Umbilical cord (tissue), 2 donors: Measurements from ENCODE around the gene FBXO2. TPM values are rescaled to one million over a fixed set of nuclear protein-coding genes. Genes with fewer than 3 reads are reported as not detected.

Experiments
- DNase-seq: peaks from one replicate; pipeline ENCODE4 v3.0.0-alpha.2; 2015; ENCODE audit warnings: low spot score
- total RNA-seq: library from RNA; depleted of rRNA; stranded (reverse); fragments of >200 nt; gene quantifications from one replicate; pipeline ENCODE4 v1.2.3, GENCODE V29; 2014; ENCODE audit warnings: low replicate concordance; ENCODE audit not compliant: insufficient read depth

FBXO2 gene, protein sequence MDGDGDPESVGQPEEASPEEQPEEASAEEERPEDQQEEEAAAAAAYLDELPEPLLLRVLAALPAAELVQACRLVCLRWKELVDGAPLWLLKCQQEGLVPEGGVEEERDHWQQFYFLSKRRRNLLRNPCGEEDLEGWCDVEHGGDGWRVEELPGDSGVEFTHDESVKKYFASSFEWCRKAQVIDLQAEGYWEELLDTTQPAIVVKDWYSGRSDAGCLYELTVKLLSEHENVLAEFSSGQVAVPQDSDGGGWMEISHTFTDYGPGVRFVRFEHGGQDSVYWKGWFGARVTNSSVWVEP
- 4.1 TPM for total RNA-seq

DNA sequence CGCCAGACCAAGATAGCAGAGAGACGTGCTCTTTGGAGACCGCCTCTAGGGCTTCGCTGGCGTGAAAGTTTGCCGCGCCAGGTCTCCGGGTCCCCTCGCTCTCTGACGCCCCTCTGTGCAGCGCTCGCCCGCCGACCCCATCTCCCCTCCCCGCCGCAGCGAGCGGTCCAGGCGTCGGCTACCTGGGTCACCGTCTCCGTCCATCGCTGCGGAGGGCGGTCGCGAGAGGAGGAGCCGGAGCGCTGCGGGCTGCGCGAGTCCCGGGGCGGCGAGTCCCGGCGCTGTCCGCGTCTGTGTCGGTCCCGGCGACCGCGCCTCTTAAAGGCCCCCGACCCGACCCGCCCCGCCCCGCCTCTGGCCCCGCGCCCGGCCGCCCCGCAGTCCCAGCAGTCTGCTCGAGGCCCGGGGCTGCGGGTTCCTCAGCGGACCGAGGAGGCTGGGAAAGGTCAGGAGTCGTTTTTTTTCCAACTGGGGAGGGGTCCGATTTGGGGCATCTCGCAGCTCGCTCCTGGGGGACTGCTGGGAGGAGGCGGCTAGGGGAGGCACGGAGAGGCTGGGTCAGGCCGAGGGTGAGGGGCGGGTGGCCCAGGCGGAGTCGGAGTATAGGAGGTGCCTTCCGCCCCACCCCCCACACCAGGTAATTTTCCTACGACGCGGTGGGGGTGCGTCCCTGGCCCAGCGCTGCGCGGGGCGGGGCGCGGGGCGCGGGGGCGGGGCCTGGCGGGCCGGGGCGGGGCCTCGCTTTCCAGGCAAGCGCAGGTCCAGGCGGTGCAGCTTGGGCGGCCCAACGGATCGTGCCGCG, at the start of gene FBXO2, which contains the start of gene FBXO44:
Gene FBXO2 (minus strand): TSS at position 293 of the 802 bp plus-strand sequence. CDS start 89 bp downstream, at position 204.
Gene FBXO44 (plus strand): TSS at position 741 of the 802 bp plus-strand sequence. CDS start 959 bp downstream, outside the sequence.
- DNase-seq = no peak

DNA sequence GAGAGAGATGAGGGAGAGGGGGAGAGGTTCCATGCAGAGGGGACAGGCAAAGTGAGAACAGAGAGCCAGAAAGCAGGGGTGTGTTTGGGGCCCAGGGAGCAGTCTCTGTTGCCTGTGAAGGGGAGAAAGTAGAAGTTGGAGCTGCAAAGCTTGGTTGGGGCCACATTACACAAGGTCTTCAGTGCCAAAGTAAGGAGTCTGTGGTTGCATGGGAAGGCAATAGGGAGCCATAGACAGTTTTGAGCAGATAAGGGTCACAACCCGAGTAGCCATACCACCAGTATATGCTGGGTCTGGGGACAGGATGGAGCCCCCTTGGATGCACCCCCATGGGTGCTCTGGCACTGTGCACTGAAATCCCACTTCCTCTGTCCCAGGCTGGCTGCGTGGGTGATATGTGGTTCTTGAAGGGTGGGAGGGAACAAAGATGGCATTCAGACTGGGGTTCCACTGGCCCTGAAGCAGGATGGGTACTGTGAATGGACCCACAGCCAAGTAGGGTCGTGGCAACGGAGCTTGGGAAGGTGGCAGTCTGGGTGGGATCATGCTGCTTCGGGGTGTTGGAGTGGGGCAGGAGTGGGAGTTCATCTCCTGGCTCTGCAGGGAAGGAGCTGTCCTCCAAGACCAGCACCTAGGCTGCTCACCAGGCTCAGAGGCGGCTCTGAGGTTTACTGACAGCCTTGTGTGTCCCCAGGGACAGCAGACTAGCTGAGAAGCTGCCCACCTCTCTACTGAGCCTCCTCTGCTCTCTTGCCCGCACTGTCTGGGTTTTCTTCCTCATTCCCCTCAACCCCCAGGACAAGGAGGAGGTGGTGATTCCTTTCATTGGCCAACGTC, 49.3 kb upstream of the FBXO2 start:
- DNase-seq = no peak

DNA sequence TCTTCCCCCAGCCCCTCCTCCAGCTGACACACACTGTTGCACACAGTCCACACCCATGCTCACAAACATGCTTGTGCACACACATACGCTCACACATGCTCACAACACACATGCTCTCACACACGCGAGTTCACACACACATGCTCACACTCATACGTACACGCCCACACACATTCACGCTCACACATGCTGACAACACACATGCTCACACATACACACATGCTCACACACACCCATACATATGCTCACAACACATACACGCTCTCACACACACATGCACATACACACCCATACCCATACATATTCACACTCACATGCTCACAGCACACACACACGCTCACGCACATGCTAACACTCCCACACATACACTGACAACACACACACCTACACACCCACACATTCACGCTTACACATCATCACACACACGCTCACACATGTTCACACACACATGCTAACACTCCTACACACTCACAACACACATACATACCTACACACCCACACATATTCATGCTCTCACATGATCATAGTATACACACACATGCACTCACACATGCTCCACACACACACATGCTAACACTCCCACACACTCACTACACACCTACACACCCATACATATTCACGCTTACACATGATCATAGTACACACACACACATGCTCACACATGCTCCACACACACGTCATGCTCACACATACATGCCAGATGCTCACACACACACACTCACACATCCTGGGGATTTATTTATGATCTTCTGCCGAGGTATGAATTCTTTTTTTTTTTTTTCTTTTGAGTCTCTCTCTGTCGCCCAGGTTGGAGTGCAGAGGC, 48.0 kb upstream of the FBXO2 start:
- DNase-seq = no peak

DNA sequence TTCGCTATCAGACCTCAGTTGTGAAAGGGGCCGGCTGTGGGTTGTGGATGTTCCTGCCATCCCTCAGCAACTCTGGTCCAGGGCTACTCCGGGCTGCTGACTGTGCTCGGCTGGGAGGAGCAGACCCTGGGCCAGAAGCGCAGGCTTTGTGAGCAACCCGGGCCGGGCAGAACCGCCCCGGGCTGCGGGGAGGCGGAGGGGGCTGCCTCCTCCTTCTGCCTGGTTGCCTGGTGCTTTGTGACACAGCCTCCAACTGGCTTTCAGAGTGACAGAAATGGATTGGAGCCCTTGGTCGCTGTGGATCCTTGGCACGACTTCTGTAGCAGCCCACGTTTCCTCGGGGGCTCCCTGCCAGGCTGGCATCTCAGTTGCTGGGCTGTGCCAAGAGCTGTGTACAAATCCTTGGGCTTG, 47.3 kb upstream of the FBXO2 start:
- no peak for DNase-seq

DNA sequence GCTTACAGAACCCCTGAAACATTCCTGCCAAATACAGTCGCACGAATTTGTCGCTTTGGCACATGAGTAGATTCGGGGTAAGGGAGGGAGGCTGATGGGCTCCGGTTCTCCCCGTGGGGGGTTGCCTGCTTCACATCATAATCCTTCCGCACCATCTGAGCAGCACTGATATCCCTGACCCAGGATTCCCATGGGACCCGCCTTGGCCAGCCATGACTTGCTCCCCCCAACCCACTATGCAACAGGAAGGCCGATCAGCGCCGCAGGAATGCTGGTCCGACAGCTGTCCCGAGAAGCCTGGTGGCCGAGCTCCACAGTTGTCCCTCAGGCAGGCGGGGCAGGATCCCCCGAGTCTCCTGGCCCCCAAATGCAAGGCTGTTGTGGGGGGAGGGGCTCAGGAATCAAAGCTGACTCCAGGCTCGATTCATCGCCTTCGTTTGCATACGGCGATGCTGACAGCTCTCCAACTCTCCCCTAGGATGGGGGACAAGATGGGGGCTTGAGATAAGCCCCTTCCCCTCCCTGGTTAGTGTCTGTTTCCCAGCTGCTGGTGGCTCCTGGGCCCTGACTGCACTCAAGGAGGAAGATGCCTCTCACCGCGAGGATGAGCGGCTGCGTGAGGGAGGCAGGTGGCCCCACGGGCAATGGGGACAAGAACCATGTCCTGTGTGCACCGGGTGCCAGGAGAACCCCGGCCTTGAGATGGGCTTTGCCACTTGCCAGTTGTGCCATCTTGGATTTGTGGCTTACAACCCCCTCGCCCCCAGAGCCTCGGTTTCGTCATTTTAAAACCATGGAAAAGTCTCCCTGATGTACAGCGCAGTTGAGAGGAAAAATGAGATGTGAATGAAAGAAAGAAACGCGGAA, 46.6 kb upstream of the FBXO2 start:
- no peak for DNase-seq

DNA sequence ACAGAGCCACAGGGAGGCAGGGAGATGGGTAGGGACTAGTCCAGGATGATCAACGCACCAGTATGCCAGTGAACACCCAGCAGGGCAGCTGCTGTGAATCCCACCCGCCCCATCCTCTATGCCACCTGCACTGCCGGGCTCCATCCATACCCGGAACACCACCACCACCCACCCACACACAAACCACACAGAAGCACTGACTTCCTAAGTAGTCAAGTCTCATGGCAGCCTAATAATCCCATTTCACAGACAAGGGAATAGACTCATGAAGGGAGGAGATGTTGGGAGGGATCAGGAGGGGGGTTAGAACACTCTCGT, 43.6 kb upstream of the FBXO2 start:
- no peak for DNase-seq

DNA sequence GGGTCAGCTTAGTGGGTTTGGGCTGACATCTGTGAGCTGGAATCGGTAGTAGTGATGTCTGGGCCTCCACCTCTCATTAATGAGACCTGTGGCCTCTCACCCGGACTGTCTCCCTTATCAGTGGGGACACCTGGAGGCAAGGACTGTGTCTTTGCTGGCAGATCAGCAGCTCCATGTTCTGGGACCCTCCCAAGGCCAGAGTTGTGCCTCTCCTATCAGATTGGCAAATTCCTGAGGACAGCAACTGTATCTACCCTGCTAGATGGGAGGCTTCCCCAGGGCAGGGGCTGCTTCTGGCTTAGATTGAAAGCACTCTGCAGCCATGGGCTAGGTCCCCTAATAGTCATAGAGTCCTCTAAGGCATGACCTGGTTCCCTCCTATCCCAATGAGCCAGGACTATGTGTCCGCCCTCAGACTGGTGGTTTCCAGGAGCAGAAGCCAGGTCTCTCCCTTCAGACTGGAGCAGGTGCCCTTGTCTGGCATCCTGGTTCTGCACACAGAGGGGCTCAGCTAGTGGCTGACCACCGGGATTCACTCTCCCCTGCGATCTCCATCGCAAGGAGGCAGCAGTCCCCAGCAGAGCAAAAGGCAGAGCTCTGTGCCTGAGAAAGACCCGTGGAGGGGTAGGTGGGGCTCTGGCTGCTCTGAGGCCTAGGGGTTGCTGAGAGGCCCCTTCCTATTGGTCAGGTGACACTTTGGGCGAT, 43.1 kb upstream of the FBXO2 start:
- no peak for DNase-seq

DNA sequence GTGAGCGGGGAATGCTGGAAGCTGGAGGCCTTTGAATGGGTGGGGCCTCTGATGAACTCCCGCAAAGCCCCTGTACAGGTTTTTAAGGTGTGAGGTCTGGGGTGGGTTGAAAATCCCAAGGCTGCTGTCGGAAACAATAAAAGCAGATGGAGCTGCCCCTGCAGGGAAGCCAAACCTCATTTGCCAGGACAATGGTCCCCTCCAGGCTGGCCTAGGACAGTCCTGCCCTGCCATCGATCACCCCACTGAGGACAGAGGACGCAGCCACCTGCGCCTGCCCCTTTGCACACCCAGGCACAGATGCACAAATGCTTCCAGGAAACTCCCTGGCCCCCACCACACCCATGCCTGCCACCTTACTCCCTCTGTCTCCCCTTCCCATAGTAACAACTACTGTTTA, 41.6 kb upstream of the FBXO2 start:
- no peak for DNase-seq

DNA sequence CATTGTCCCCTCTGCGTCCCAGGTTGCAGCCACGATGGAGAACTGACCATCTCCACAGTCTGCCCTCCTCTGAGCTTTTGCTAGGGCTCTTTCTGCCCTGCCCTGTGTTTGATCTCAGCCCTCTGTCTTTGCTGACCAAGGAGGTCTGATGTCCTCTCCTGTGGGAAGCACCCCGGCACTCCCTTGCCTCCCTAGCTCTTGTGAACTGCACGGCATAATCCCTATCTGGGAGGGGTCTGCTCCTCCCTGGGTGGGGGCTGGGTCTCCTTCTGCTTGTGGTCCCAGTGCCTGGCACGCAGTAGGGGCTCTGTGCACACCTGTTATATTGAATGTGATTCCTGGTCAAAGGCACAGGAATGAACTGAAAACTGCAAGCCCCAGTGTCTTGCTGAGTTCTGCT, 39.7 kb upstream of the FBXO2 start:
- no peak for DNase-seq

DNA sequence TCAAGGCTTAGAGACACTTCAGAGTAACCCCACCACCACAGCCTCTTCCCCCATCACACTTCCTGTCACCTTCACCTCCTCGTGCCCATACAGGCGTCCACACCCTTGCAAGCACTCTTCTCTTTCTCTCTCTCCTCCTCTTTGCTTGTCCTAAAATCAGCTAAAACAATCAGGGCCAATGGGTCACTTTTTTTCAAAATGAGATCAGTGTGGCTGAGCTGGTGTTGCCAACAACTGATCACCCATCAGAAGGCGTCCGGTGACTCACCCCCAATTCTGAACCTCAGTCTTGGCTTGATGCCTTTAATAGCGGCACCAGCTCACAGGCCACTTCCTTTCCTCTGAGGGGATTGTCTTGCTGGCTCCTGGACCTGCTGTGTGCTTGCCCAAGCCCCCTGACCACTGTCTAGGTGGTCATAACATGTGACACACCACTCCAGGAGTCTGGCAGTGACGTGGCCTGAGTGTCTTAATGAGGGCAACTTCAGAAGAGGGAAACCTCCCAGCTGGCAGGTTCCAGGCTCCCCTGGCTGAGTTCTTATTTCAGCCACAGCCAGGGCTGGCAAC, 38.9 kb upstream of the FBXO2 start:
- no peak for DNase-seq

DNA sequence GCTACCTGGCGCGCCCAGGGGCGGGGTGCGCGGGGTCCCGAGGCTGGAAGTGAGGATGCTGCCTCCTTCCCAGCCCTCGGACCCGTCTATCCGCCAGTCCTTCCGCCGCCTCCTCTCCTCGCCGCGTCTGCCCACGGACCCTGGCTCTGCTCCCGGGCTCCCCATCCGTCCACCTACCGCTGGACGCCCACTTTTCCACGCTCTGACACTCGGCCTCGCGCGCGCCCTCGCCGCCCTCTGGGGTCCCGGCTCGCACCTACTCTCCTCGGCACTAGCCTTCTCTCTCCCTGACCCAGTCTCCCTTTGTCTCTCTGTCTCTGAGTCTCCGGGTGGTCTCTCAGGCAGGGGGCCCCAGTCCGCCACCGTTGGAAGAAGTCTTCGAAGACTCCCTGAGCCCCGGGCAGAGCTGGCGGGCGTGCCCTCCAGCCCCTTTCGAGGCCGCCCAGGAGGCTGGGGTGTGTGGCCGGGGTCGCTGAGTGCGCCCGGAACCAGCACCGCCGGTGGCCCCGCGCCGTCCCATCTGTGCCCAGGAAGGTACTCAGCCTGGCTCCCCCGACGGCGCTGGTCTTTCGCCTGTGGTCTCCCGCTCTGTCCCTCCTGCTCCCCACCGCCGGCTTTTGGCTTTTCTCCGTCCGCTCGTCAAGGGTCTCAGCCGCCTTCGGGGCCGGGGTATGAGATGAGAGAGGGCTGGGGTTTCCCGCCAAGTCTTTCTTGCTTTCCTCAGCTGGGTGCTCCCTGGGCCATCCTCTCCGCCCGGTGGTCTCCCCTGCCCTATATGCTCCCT, 37.9 kb upstream of the FBXO2 start:
- no peak for DNase-seq

DNA sequence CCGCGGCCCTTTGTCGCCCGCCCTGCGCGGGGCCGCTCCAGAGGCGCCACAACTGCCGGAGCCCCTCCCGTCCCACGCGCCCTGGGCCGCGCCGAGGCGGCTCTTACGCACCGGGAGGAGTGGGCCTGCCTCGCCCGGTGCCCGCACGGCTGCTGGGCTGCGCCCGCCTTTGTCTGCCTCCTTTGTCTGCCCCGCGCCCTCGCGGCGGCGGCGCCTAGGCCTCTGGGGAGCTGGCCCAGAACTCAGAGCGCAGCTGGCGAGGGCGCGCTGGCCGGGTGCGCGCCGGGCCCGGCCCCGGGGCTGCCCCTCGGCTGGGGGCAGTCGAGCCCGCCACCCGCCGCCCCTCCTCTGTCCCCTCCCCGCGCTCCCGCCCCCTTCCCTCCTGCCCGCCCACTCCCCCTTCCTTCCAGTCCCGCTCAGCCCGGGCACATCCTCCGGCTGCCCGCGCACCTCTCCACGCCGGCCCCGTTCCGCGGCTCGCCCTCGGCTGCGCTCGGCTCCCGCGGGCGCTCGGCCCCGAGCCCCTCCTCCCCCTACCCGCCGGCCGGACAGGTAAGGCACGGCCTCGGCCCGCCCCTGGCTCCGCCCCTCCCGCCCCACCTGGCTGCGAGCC, 37.2 kb upstream of the FBXO2 start, which contains the start of gene DRAXIN:
Gene DRAXIN (plus strand): TSS at position 409 of the 613 bp plus-strand sequence. CDS start 14,549 bp downstream, outside the sequence.
- DNase-seq = no peak

DNA sequence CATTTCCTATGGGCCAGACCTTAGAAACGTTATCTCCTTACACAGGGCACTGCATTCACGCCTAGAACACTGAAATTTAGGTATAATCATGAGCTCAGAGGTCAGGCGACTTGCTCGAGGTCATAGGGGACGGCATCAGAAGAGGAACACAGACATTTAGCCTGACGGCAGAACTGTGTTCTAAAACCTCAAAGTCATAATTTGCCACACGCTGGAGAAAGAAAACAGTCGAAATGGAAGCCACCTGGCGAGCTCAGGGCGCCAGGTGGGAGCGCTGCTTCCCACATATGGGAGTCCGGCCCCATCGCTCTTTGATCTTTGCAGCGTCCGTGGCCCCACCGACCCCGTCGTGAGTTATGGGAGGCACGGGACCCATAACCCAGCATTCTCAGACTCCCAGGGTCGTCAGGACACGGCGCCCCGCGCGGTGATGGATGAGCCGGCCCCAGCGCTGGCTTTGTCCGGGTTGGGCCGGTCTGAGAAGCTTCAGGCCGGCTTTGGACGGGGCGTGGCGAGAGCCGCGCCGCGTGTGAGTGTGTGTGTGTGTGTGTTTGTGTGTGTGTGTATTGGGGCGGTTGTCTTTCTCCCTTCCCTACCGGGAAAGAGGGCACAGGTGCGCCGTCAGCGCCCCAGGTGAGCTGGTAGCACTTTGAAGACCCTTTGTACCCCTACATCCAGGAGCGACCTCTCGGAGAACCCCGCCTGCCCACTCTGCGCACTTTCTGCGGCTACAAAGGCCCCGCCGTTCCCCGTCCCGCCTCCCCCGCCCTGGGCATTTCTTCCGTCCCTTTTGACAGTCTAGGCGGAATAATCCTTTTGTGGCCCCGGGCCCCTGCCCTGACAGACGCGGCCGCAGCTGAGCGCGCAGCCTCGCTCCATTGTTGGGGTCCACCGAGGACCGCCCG, 36.4 kb upstream of the FBXO2 start:
- DNase-seq = no peak

DNA sequence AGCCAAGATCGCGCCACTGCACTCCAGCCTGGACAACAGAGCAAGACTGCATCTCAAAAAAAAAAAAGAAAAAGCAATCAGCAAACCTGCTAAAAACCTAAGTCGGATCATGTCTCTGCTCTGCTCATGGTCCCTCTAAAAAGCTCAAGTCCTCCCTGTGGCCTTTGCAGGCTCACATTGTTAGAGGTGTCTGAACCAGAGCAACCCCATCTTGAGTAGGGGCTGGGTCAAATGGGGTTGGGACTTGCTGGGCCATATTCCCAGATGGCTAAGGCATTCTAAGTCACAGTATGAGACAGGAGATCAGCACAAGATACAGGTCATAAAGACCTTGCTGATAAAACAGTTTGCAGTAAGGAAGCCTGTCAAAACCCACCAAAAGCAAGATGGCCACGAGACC, 34.3 kb upstream of the FBXO2 start:
- DNase-seq = no peak

DNA sequence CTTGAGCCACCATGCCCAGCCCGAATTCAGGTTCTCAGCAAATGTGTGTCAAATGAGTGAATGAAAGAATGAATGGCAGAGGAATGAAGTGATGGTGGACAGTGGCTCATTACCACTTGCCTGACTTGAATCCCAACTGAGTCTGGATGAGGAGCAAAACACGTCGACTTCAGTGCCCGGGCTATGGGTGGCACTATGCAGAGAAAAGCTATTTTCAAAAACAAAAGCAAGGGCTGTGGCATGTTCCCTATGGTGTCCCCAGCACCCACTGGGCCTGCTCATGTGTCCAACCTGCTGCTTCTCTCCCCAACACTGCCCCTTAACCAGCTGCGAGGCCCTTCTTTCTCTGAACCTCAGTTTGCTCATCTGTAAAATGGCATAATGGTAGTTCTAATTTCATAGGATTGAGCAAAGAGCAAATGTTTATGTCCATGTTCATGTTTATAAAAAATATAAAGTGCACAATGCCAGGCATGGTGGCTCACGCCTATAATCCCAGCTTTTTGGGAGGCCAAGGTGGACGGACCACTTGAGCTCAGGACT, 31.1 kb upstream of the FBXO2 start:
- no peak for DNase-seq

DNA sequence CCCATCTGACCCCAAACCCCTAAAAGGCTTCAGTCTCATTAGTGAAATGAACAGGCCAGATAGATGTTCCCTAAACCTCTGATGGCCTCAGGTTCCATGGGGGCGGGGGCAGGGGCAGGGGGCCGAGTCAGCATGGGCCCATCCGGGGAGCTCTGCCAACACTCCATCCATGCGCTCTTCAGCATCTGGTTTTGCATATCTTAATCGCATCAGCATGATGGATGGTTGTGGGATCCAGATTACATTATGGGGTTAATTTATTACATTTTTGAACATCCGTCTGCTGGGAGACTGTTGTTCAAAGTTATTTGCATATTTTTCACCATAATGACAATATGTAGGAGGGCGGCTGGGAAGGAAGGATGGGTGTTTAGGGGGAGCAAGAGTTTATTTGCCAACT, 29.8 kb upstream of the FBXO2 start:
- no peak for DNase-seq

DNA sequence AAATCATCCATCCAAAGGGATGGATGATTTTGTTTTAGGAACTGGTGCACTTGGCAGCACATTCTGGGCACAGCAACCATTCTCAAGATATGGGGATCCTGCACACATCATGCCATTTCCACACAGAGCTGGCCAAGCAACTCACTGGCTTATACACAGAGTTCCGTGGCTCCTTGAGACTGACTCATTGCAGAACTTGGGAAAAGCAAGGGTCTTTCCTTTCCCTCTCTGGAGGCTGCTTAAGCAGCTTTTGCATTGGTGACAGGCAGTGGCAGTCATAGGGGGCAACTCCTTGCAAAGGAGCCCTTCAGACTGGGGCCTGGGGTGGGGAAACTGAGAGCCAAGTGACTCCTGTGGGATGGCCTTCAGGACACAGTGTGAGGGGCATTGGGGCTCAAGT, 28.6 kb upstream of the FBXO2 start:
- DNase-seq = no peak
